Right renal cortex interstitium (tissue), 3 donors: Measurements from ENCODE around the gene PLAGL1. TPM values are rescaled to one million over a fixed set of nuclear protein-coding genes. Genes with fewer than 3 reads are reported as not detected.
"Not testable (repeated sequence)": the region's sequence is repeated elsewhere in the genome, so short reads cannot be mapped to it uniquely, and the experiment has no call there.

Experiments
- DNase-seq, 3 donors: peaks; one replicate each; pipeline ENCODE4 v3.0.0-alpha.2; 2013; ENCODE audit warnings: low read depth in 3 of 3, low spot score in 2 of 3
- polyA plus RNA-seq, 3 donors: library from polyadenylated mRNA; unstranded; fragments of 120-200 nt; gene quantifications; one replicate each; pipeline ENCODE4 v1.2.1, GENCODE V29; 2013; ENCODE audit not compliant: insufficient read length in 3 of 3

PLAGL1 gene
- polyA plus RNA-seq, 3 donors: 67.2 to 73.1 (median 68.5) TPM

- no peak for DNase-seq
These were observed 66.0 kb downstream of the PLAGL1 start for GRCh38 chr6:143941852-143942627.

GRCh38 chr6:143940011-143940597 is 68.0 kb downstream of the PLAGL1 start:
- no peak for DNase-seq

- DNase-seq: no peak
These were observed 68.7 kb downstream of the PLAGL1 start for GRCh38 chr6:143939364-143939763.

GRCh38 chr6:143937668-143937970 is 70.4 kb downstream of the PLAGL1 start:
- no peak for DNase-seq

GRCh38 chr6:143936778-143937667 is 71.0 kb downstream of the PLAGL1 start:
- no peak for DNase-seq

GRCh38 chr6:143936347-143936746 is 71.7 kb downstream of the PLAGL1 start:
- no peak for DNase-seq

- no peak for DNase-seq
These were observed 73.2 kb downstream of the PLAGL1 start for GRCh38 chr6:143934867-143935266.

- DNase-seq: no peak
These were observed 73.7 kb downstream of the PLAGL1 start for GRCh38 chr6:143934331-143934730.

- no peak for DNase-seq
These were observed 78.1 kb downstream of the PLAGL1 start for GRCh38 chr6:143929975-143930374.

- DNase-seq: no peak
These were observed 79.2 kb downstream of the PLAGL1 start for GRCh38 chr6:143928853-143929252.

- DNase-seq: not testable (repeated sequence)
These were observed 91.0 kb downstream of the PLAGL1 start for GRCh38 chr6:143917026-143917425.

GRCh38 chr6:143912671-143913070 is 95.4 kb downstream of the PLAGL1 start:
- no peak for DNase-seq

- DNase-seq: no peak
These were observed 97.0 kb downstream of the PLAGL1 start for GRCh38 chr6:143911028-143911427.

- DNase-seq: no peak
These were observed 105.2 kb downstream of the PLAGL1 start for GRCh38 chr6:143902827-143903226.

GRCh38 chr6:143901885-143902750 is 105.9 kb downstream of the PLAGL1 start:
- DNase-seq: peak; percentile 72 to 83 (median 75)

- DNase-seq: no peak
These were observed 107.7 kb downstream of the PLAGL1 start for GRCh38 chr6:143900358-143900757.

- no peak for DNase-seq
These were observed 111.8 kb downstream of the PLAGL1 start for GRCh38 chr6:143896126-143896860.

- DNase-seq: no peak
These were observed 113.4 kb downstream of the PLAGL1 start for GRCh38 chr6:143894655-143895054.
